Neural progenitor cell (in vitro differentiated cells): ENCODE results near the gene LILRA5.

Source experiments
- EZH2 ChIP-seq: fragments of 200-600 bp; sonication (generic); IDR thresholded peaks from 2 replicates; pipeline ENCODE4 v1.6.1; 2017; ENCODE audit warnings: antibody characterized with exemption, mild to moderate bottlenecking, moderate library complexity
- TF ChIP-seq, protein P1 (sequence below): fragments of 200-600 bp; sonication (generic); IDR thresholded peaks from 2 replicates; pipeline ENCODE4 v1.5.1; 2017; ENCODE audit warnings: antibody characterized with exemption, mild to moderate bottlenecking

DNA sequence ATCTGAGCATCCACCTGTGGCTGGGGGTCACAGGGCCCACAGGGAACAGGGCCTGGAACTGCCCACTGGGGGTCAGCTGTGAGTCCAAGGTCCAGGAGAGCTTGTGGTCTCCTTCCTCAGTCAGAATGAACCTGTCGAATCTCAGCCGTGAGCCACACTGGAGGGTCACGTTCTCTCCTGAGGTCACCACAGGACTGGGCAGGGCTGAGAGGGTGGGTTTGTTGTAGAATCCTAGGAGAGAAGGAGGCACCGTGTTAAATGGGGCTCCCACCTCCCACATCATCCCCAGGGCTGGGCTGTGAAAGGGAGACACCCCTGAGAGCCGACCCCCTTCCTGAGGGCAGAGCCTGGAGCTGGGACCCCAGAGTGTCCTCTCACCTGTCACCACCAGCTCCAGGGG is 1.5 kb downstream of the LILRA5 start:
- no peak for TF ChIP-seq EZH2
- TF ChIP-seq, protein P1, sequence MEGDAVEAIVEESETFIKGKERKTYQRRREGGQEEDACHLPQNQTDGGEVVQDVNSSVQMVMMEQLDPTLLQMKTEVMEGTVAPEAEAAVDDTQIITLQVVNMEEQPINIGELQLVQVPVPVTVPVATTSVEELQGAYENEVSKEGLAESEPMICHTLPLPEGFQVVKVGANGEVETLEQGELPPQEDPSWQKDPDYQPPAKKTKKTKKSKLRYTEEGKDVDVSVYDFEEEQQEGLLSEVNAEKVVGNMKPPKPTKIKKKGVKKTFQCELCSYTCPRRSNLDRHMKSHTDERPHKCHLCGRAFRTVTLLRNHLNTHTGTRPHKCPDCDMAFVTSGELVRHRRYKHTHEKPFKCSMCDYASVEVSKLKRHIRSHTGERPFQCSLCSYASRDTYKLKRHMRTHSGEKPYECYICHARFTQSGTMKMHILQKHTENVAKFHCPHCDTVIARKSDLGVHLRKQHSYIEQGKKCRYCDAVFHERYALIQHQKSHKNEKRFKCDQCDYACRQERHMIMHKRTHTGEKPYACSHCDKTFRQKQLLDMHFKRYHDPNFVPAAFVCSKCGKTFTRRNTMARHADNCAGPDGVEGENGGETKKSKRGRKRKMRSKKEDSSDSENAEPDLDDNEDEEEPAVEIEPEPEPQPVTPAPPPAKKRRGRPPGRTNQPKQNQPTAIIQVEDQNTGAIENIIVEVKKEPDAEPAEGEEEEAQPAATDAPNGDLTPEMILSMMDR, result no peak
